Activated CD4-positive, alpha-beta T cell treated with anti-CD3 and anti-CD28 coated beads, Interleukin-2, amount 50 U/mL, for 48 hours (primary cell): Measurements from ENCODE around the gene GALNT18.

Source experiments
- DNase-seq, 2 experiments: peaks; one replicate each; pipeline ENCODE4 v3.0.0-alpha.2; 2020

Gene GALNT18

DNA sequence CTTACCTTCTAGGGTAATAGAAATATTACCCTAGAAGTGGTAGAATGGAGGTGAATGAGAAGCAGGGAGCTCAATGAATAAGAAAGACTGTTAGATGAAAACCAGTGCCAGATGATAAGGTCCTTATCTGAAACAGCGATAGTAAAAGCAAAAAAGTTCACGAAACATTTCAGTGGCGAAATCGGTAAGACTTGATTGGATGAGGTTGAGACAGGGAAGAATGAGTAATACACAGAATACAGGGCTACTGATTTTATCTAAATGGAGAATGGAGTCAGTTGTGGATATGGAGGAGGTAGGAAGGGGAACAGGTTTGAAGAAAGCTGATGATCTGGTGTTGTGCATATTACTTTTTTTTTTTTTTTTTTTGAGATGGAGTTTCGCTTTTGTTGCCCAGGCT, 96.5 kb downstream of the GALNT18 start:
- no peak for DNase-seq

DNA sequence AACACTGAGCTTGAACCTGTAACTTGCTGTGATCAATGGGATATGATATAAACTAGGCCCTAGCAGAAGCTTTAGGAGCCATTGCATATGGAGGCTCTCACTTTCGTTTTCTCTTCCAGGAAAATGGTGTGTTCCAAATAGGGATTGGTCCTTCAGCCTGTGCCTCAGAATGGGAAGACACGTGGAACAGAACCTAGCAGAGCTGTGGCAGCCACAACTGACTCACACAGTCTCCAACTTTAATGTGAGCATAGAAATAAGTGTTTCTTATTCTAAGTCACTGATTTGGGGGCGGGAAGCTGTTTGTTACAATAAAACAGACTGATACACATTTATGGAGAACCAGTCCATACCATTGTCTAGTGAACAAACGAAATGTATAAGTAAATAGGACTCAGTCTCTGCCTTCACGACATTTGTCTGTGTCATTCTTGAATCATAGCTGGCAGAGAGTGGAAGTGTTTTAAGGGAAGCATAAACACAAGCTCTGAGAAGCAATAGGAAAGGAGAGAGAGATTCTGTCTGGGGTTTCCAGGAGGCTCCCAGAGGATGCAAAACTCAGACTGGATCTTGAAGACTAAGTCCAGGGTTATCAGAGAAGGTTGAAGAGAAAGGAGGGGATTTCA, 97.3 kb downstream of the GALNT18 start:
- DNase-seq: no peak

GRCh38 chr11:11522591-11522990, 99.2 kb downstream of the GALNT18 start:
- no peak for DNase-seq

DNA sequence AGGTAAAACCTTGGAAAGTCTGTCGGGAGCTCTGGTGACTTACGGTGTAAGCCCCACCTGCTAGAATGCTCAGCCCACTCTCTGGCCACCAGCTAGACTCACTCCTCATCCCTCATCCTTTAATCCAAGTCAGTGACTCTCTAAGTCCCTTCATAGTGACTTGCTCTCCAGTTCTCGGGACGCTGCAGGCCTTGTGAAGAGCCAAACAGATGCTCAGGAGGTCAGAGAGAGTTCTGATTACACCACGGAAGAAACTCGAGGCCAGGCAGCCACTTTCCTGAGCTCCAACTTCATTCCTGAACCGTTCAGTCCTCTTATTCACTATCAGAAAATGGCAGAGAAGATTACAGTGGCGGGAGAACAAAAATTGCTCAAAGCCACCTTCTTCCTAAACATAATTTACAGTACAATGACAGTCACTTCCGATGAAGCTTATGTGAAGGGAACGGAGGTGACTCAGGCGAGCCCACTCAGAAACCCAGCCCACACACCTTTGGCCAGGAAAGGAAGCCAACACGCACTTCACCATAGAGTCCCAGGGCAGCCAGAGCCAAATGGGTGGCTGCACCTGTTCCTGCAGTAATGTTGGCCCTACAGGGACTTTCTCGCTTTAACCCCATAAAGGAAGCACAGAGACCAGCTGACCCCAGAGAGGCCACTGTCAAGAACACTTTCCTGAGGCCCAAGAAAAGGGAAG, 100.4 kb downstream of the GALNT18 start:
- DNase-seq: peak in 1 of 2 experiments; percentile 3

DNA sequence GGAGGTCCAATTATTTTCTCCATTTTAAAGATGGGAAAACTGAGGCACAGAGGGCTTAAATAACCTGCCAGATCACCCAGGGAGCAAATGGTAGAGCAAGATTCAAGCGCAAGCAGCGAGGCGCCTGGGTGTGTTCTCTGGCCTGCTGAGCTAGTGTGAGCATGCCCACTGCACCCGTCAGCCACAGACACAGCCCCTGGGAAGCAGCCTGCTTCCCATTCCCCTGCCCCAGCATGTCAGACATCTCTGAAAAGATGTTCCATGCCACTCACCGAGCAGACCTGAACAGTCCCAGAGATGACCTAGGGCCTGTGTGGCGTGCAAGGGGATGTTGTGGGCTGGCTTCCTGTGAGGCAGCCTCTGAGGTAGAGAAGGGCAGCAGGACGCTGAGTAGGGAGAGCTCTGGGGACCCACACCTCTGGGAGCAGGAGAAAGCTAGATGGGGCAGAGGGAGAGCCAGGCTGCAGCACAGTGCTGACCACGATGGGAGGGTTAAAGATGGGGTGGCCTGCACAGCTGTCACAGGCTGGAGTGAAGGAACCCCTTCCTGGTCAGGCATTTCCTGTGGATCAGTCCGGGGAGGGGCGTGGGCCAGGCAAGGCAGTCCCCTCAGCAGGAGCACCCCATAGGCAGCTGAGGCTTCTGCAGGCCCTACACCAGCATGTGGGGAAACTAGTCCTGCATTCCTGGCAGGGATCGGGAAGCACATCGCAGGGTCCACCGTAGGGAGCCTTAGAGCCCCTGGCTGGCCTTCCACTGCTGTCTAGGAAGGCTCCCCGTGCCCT, 101.4 kb downstream of the GALNT18 start:
- DNase-seq: no peak

DNA sequence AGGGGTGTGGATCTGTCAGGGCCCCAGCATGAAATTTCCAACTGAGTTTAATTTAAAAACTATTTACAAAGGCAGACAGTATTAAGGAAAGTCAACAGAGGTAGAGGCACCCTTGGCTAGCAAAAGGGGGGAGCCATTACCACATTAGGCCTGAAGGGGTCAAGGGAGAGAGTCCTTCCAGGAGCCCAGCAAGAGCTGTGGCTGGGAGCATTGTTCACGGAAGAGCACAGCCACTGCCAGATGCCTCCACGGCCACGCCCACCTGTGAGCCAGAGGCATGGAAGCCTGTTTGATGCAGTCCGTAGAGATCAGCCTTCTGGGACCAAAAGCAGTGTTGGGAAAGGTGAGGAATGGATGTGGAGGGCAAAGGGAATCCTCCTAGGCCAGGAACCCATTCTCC, 102.6 kb downstream of the GALNT18 start:
- DNase-seq: no peak

DNA sequence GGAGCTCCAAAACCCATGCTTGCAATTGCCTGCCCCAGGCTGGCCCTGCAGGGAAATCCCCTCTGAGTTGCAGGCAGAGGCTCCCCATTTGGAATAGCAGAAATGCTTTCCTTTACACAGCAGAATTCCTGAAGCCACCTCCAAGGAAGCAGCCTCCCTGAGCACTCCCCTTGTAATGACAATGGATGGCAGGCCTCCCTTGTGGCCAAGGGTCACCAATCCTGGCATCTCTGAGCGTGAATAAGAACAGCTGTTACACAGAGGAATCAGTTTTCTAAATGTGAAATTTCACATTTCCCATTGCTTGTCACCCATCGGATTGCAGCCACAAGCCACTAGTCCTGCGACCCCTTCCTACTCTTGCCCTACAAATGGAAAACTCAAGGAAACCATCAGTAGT, 107.6 kb downstream of the GALNT18 start:
- DNase-seq: no peak

DNA sequence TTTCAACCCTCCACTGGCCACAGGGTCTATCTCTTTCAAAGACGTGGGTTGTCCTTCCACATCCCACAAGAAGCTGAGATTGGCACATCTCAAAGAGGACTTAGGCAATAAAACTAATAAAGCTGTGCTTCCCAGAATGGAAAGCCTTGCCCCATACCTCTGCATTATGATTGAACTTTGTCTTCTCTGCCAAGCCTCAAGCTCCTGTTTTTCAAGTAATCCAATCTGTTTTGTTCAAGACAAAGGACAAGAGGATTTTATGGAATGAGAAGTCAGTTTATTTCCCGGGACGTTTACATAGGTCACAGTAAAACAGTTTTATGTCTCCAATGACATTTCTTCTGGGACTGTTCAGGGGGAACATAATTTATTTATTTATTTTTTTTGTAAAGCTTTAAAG, 108.4 kb downstream of the GALNT18 start:
- DNase-seq: no peak

DNA sequence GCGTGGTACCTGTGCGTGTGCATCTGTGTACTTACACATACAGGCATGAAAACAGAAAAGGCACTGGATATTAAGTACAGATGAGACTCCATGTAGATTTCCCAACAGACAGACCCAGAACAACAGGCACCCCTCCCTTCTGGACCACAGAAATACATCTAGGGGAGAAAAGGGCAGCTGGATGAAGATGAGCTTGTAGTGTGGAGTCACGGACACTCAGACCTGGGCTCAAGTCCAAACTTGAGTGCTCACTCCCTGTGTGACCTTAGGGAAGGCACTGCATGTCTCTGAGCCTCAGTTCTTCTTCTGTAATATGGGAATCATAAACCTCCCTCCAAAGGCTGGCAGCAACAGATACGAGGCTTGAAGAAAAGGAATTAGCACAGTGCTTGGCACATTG, 108.9 kb downstream of the GALNT18 start:
- no peak for DNase-seq

- no peak for DNase-seq
Measured at GRCh38 chr11:11512502-11512901, 109.3 kb downstream of the GALNT18 start.

- DNase-seq: no peak
Measured at GRCh38 chr11:11512090-11512489, 109.7 kb downstream of the GALNT18 start.

- no peak for DNase-seq
Measured at GRCh38 chr11:11510939-11511338, 110.9 kb downstream of the GALNT18 start.

DNA sequence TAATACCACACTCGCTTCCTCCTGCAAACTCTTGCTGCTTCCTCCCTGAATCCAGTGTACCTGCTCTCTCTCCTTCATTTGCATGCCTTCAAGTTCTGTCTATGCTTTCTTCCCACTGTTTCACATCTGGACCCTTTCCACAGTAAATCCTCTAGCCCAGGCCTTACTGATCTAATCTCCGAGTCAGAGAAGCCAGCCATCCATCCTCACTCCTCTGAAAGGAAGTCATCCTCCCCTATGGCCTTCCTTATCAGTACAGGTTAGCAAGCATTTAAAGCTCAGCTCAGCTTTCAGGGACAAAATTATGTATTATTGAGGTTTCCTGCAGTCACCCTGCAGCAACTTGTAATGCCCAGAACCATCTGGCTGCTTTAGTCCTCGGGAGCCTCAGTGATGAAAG, 116.1 kb downstream of the GALNT18 start:
- no peak for DNase-seq

DNA sequence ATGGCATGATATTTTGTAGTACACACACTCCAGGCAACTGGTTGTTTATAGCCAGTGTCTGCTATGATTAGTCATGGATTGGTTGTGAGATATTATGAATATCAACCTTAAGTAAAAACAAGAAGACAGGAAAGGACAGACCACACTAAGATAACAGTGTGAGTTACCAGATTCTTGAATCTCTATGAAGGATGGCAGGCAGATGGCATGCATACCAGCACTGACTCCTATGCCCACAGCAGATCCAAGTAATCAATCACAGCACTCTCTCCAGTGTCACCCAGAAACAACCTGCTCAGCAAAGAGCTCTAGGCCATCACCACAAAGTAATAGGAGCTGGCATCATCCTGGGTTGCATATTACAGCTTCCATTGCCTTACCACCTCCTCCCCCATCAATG, 116.6 kb downstream of the GALNT18 start:
- DNase-seq: no peak

- no peak for DNase-seq
Measured at GRCh38 chr11:11504071-11504470, 117.7 kb downstream of the GALNT18 start.

DNA sequence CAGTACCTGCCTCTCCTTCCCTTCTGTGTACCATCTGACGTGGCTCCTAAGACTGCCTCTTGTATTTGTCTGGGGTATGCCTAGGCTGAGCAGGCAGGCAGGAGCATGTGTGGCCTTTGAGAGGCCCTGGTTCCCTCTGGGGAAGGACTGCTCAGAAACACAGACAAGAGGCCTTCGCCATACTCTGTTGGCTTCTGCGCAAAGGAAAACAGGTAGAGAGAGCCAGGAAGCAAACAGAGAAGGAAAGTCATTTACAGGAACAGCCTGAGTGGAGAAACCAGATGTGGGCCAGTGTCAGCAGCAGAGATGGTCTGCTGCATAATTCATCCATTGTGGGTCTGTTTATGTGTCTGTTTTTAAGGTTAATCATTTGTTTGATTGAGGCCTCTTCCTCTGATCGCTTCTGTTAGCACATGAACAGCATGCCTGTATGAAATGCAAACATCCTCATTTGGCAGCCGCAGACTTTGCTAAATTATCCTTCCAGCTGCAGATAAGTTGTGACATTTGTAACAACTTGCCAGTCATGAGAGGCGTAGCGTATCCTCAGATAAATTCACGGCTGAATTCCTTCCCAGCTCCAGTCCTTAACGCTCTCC, 119.4 kb downstream of the GALNT18 start:
- no peak for DNase-seq

GRCh38 chr11:11501546-11502262, 120.1 kb downstream of the GALNT18 start:
- DNase-seq: no peak

DNA sequence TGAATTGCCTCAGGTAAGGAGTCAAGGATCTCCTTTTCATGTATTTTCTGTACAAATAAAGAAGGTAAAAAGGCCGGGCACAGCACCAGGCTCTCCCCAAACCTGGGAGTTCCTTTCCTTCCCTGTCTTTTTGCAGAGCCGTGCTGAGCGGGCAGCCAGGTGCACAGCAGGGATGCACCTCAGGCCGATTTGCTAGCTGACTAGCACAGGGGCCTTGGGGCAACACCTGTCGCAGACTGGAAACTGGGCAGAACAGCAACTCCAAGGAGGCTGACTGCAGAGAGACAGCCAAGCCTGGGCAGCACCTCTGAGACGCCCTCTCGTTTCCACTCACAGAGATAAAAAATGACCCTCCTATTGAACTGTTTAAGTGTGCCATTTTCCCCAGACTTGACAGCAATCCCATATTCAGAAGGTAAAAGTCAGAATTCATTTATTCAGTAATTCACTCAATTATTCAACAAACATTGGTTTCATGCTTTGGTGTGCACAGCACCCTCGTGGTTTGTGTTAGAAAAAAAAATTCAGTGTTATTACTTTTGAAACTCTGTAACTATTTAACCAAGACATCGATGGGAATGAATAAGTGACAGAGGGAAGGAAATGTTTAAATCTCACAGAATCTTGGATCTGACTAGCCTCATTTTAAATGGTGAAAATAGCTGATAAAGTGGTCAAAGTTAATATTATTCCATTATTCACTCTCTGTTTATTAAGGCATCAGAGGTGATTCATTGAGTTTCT, 120.9 kb downstream of the GALNT18 start:
- DNase-seq: no peak

- no peak for DNase-seq
Measured at GRCh38 chr11:11499300-11499699, 122.5 kb downstream of the GALNT18 start.

DNA sequence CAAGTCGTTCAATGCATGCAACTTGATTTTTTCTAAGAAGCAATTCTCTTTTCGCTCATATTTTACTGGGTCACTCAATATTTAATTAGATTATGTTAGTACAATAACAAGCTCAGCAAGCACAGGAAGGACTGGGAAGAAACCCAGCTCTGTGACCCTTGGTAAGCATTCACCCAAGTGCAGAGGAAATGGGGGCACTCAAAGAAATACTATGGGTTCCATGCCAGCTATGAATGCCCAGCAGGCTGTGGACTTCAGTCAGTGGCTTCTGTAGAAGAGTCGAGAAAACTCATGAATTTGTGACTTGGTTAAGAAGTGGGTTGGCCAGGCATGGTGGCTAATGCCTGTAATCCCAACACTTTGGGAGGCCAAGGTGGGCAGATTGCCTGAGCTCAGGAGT, 123.6 kb downstream of the GALNT18 start:
- DNase-seq: no peak

GRCh38 chr11:11496879-11497278, 124.9 kb downstream of the GALNT18 start:
- DNase-seq: no peak

DNA sequence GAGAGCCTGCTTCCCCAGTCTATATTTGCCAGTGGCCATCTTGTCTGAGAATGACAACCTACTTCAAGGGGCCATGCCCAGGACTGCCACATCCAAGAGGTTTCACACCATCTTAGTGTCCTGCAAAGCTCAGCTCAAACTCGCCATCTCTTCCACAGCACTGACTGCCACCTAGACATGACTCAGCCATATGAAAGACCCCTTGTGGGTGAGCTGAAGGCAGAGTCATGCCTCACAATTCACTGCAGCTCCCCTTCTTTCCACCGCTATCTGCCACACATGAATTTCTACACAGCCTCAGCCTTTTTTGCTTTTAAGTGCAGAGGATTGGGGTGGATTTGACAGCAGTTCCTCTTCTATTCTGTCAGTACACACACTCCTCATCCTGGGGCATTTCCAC, 127.5 kb downstream of the GALNT18 start:
- DNase-seq: no peak
